Gastrocnemius medialis (tissue), 4 donors: Measurements from ENCODE around the gene ZNF860. TPM values are rescaled to one million over a fixed set of nuclear protein-coding genes. Genes with fewer than 3 reads are reported as not detected.

Experiments
- ATAC-seq, 2 donors: fragments of 150-250 bp; one replicate each; pipeline ENCODE4 v1.9.1; 2016
- DNase-seq, 2 donors: peaks; one replicate each; pipeline ENCODE4 v3.0.0-alpha.2; 2019
- H3K27ac ChIP-seq, 4 donors: fragments of 200-600 bp; sonication (generic); 1 replicate in 1 of 4; 2 replicates in 3 of 4; pipeline ENCODE4 v1.5.1; 2016 to 2018; ENCODE audit warnings: mild to moderate bottlenecking in 2 of 4, moderate library complexity in 1 of 4
- H3K27me3 ChIP-seq, 3 donors: fragments of 200-600 bp; sonication (generic) in 2 of 3; 1 replicate in 1 of 3; 2 replicates in 2 of 3; pipeline versions ENCODE4 v1.5.1 to v1.6.0; 2016 to 2019; ENCODE audit warnings: mild to moderate bottlenecking in 1 of 3, moderate library complexity in 1 of 3
- H3K36me3 ChIP-seq, 2 donors: fragments of 200-600 bp; sonication (generic) in 1 of 2; one replicate each; pipeline ENCODE4 v1.5.1; 2017 to 2018
- H3K4me1 ChIP-seq, 2 donors: fragments of 200-600 bp; sonication (generic) in 1 of 2; one replicate each; pipeline ENCODE4 v1.5.1; 2016 to 2017; ENCODE audit warnings: mild to moderate bottlenecking in 2 of 2
- H3K4me3 ChIP-seq, 4 donors: fragments of 200-600 bp; sonication (generic) in 3 of 4; 1 replicate in 1 of 4; 2 replicates in 3 of 4; pipeline ENCODE4 v1.5.1; 2016 to 2019; ENCODE audit warnings: mild to moderate bottlenecking in 2 of 4
- H3K9me3 ChIP-seq, 3 donors: fragments of 200-600 bp; sonication (generic) in 2 of 3; 1 replicate in 1 of 3; 2 replicates in 2 of 3; pipeline ENCODE4 v1.5.1; 2016 to 2019
- CTCF ChIP-seq, 5 experiments: fragments of 450-650 bp in 3 of 5; fragments of 200-600 bp in 2 of 5; sonication (generic) in 2 of 5; IDR thresholded peaks in 4 of 5; conservative IDR thresholded peaks in 1 of 5; 1 replicate in 4 of 5; 2 replicates in 1 of 5; pipeline ENCODE4 v1.5.1; 2016 to 2019; ENCODE audit warnings: antibody characterized with exemption in 5 of 5, mild to moderate bottlenecking in 3 of 5, moderate library complexity in 3 of 5
- POLR2A ChIP-seq, 2 donors: fragments of 450-650 bp; IDR thresholded peaks; one replicate each; pipeline ENCODE4 v1.6.1; 2017; ENCODE audit warnings: antibody characterized with exemption in 2 of 2, mild to moderate bottlenecking in 2 of 2, moderate library complexity in 2 of 2
- in situ Hi-C, 4 donors: fragments of 200-750 bp; cut with MboI; loops; one replicate each; pipeline versions ENCODE4 v1.15.0 to v1.8.0; 2017; ENCODE audit warnings: low sequenced_read_pairs in 4 of 4
- intact Hi-C: fragments of 100-400 bp; cut with DNase I; formaldehyde crosslinking; loops from one replicate; pipeline ENCODE4 v1.15.1; 2023; ENCODE audit warnings: low total_unique reads
- total RNA-seq, 4 donors: library from RNA; depleted of rRNA; stranded (reverse); fragments of >200 nt; gene quantifications; one replicate each; pipeline versions ENCODE4 v1.1.0 to v1.2.3, GENCODE V29; 2016

ZNF860 gene
- total RNA-seq, 4 donors from 2014 or later = 0.07 TPM; not detected in 3

- ATAC-seq = no peak
- no peaks in the 10 kb centered on the region for H3K9me3 ChIP-seq
- H3K27ac ChIP-seq = no peak overlapping the region
Measured at GRCh38 chr3:31973837-31974236, 7.7 kb upstream of the ZNF860 start.

DNA sequence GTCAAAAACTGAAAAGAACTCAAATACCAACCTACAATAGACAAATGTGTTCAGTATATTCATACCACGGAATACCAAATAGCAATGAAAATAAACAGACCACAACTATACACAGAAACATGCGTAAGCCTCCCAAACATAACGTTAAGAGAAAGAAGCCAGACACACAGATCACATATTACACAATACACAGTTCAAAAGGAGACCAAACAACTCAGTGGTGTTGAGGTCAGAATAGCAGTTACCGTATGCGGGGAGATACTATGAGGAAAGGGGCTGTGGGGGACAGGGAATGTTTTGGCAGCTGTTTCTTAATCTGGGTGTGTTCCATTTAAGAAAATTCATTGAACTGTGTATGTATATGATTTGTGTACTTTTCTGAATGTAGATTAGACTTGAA lies 7.1 kb upstream of the ZNF860 start:
- no peaks in the 10 kb centered on the region for H3K36me3 ChIP-seq
- no peaks in the 10 kb centered on the region for H3K9me3 ChIP-seq
- no peak overlapping the region for H3K4me3 ChIP-seq
- no peaks in the 10 kb centered on the region for H3K4me1 ChIP-seq
- peaks cover 0 to 11% (median 5%) of the 10 kb centered on the region in 3 donors for H3K27me3 ChIP-seq
- ATAC-seq = no peak
- intact Hi-C loops = no loop called here
- in situ Hi-C loops = no loop called here
- TF ChIP-seq CTCF (IDR thresholded peaks at IDR 0.05 in 4 of 5, conservative IDR thresholded peaks at IDR 0.05 in 1 of 5) (no peak), POLR2A (IDR thresholded peaks at IDR 0.05) (no peak)
- no peak overlapping the region for H3K27ac ChIP-seq
- no peak for DNase-seq

More at GRCh38 chr3:31973837-31974236, 7.7 kb upstream of the ZNF860 start:
- intact Hi-C loops = no loop called here
- no peak for DNase-seq
- peaks cover 0 to 7% (median 5%) of the 10 kb centered on the region in 3 donors for H3K27me3 ChIP-seq
- H3K36me3 ChIP-seq = no peaks in the 10 kb centered on the region
- H3K4me3 ChIP-seq = no peak overlapping the region
- H3K4me1 ChIP-seq = no peaks in the 10 kb centered on the region
- TF ChIP-seq POLR2A (IDR thresholded peaks at IDR 0.05) = no peak
- no peak for TF ChIP-seq CTCF (IDR thresholded peaks at IDR 0.05 in 4 of 5, conservative IDR thresholded peaks at IDR 0.05 in 1 of 5)
- in situ Hi-C loops = no loop called here

DNA sequence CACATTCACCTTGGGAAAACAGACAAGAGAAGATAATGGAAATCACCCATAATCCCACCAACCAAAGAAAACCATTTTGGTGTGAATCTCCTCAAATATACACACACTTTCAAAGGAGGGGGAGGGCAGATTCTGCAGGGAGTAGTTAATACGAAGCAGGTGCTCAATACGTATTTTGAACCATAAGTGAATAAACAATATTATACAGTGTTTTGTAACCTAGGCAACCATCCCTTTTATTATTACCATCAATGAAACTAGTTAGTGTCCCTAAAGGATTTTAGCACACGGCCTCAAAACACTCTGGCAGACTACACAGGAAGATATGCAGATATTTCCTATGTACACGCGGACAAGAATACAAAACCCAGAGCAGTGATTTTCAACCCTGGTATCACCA lies 6.6 kb upstream of the ZNF860 start:
- ATAC-seq (no peak), DNase-seq (no peak)
- Histone ChIP-seq H3K27me3 (peaks cover 0 to 11% (median 5%) of the 10 kb centered on the region in 3 donors), H3K4me1 (peaks cover 0 to 4% of the 10 kb centered on the region in 2 donors), H3K27ac (no peak overlapping the region), H3K4me3 (no peak overlapping the region), H3K9me3 (no peaks in the 10 kb centered on the region), H3K36me3 (no peaks in the 10 kb centered on the region)
- no peak for TF ChIP-seq CTCF (IDR thresholded peaks at IDR 0.05 in 4 of 5, conservative IDR thresholded peaks at IDR 0.05 in 1 of 5)
- TF ChIP-seq POLR2A (IDR thresholded peaks at IDR 0.05) = no peak
- intact Hi-C loops = no loop called here
- in situ Hi-C loops = no loop called here

DNA sequence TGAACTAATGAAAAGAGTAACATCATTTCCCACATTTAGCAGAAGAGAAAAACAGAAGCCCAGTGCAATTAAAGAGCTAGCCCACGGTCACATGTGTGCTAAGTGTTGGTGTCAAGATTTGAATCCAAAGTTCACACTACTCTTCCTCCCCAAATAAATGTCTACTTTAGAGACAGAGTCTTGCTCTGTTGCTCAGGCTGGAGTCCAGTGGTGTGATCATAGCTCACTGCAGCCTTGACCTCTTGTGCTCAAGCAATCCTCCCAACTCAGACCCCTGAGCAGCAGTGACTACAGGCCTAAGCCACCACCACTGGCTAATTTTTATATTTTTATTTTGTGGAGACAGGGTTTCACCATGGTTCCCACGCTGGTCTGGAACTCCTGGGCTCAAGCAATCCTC lies 5.2 kb upstream of the ZNF860 start:
- H3K4me1 ChIP-seq = peaks cover 4 to 11% of the 10 kb centered on the region in 2 donors

More for the DNA sequence above, 5.2 kb upstream of the ZNF860 start:
- Histone ChIP-seq H3K27me3 (peaks cover 0 to 11% (median 5%) of the 10 kb centered on the region in 3 donors), H3K4me3 (no peak overlapping the region), H3K36me3 (no peaks in the 10 kb centered on the region), H3K9me3 (no peaks in the 10 kb centered on the region), H3K27ac (no peak overlapping the region)
- TF ChIP-seq CTCF (IDR thresholded peaks at IDR 0.05 in 4 of 5, conservative IDR thresholded peaks at IDR 0.05 in 1 of 5) = no peak
- ATAC-seq (no peak), DNase-seq (no peak)
- in situ Hi-C loops = no loop called here
- intact Hi-C loops = no loop called here
